K562 (cell line): ENCODE measurements around the gene CEP131. TPM values are rescaled to one million over a fixed set of nuclear protein-coding genes. Genes with fewer than 3 reads are reported as not detected.
A peak's percentile ranks its signal among the peaks of the same experiment; 100 is the strongest.

Source experiments
- C11orf30 ChIP-seq: fragments of 450-650 bp; IDR thresholded peaks from 2 replicates; pipeline ENCODE4 v1.6.1; 2016; ENCODE audit warnings: low read depth, mild to moderate bottlenecking
- CHD2 ChIP-seq: IDR thresholded peaks from 2 replicates; pipeline ENCODE4 v1.6.1; 2011; ENCODE audit warnings: low read depth, low read length
- DPF2 ChIP-seq: fragments of 450-650 bp; IDR thresholded peaks from 2 replicates; pipeline ENCODE4 v1.6.1; 2016
- ETS2 ChIP-seq: IDR thresholded peaks from 2 replicates; pipeline ENCODE4 v1.6.1; 2016; ENCODE audit warnings: borderline replicate concordance, missing genetic modification characterization, mild to moderate bottlenecking, moderate library complexity, missing compliant biosample characterization; ENCODE audit not compliant: poor library complexity, severe bottlenecking
- HNRNPLL ChIP-seq: fragments of 200-400 bp; formaldehyde crosslinking; IDR thresholded peaks from 2 replicates; pipeline ENCODE4 v1.6.1; 2017; ENCODE audit warnings: low read length, low read depth, mild to moderate bottlenecking; ENCODE audit not compliant: poor library complexity, severe bottlenecking
- MEF2A ChIP-seq: IDR thresholded peaks from 2 replicates; pipeline ENCODE4 v1.6.1; 2011; ENCODE audit warnings: low read depth, mild to moderate bottlenecking, low read length, moderate library complexity; ENCODE audit not compliant: control insufficient read depth
- RAD21 ChIP-seq, 2 experiments: fragments of 250-450 bp in 1 of 2; fragments of 450-650 bp in 1 of 2; sonication (Bioruptor Pico) in 1 of 2; formaldehyde crosslinking in 1 of 2; IDR thresholded peaks in 1 of 2; conservative IDR thresholded peaks in 1 of 2; 2 replicates each; pipeline versions ENCODE4 v1.4.0 to v1.8.0; 2020 to 2022; ENCODE audit warnings: mild to moderate bottlenecking in 2 of 2, moderate library complexity in 1 of 2
- RBFOX2 ChIP-seq: fragments of 200-400 bp; formaldehyde crosslinking; IDR thresholded peaks from 2 replicates; pipeline ENCODE4 v1.6.1; 2017; ENCODE audit warnings: low read depth, mild to moderate bottlenecking, low read length, moderate library complexity
- SMC3 ChIP-seq: conservative IDR thresholded peaks from 2 replicates; pipeline ENCODE4 v1.6.1; 2011; ENCODE audit warnings: low read depth, low read length, improper control_type of control experiment; ENCODE audit not compliant: insufficient read depth
- TSC22D4 ChIP-seq: fragments of 450-650 bp; IDR thresholded peaks from 2 replicates; pipeline ENCODE4 v1.6.1; 2016; ENCODE audit warnings: missing genetic modification characterization, missing biosample characterization, control low read depth
- ZNF134 ChIP-seq: fragments of 250-450 bp; sonication (Bioruptor Pico); conservative IDR thresholded peaks from 2 replicates; pipeline ENCODE4 v1.4.0; 2020
- ZNF146 ChIP-seq: IDR thresholded peaks from one replicate; pipeline ENCODE4 v1.6.1; 2018; ENCODE audit warnings: missing compliant biosample characterization; ENCODE audit not compliant: unreplicated experiment
- ZNF3 ChIP-seq: fragments of 250-450 bp; sonication (Bioruptor Pico); IDR thresholded peaks from 2 replicates; pipeline ENCODE4 v1.5.0; 2021; ENCODE audit warnings: mild to moderate bottlenecking, moderate library complexity
- polyA plus RNA-seq, 8 experiments: library from polyadenylated mRNA; depleted of rRNA in 4 of 8; stranded (reverse) in 5 of 8; unstranded in 3 of 8; fragments of >200 nt; fragmentation: Nextera tagmentation in 2 of 8; fragmentation: Illumina TruSeq in 1 of 8; extraction: Ambion mirVana in 2 of 8; extraction: Trizol in 1 of 8; gene quantifications; 2 replicates each; pipeline versions ENCODE4 v1.2.1 to v1.2.3, GENCODE V29; 2011 to 2014; ENCODE audit warnings: inconsistent platforms in 1 of 8, missing spikeins in 1 of 8
- total RNA-seq, 7 experiments: library from RNA; depleted of rRNA in 6 of 7; stranded (reverse); fragments of >200 nt in 6 of 7; fragmentation: Illumina TruSeq in 2 of 7; extraction: Trizol in 2 of 7; gene quantifications; 2 replicates each; pipeline versions ENCODE4 v1.2.1 to v1.2.3, GENCODE V29; 2011 to 2021; ENCODE audit warnings: low replicate concordance in 1 of 7
- TF ChIP-seq, protein P1 (sequence below): sonication (generic); formaldehyde crosslinking; IDR thresholded peaks from 2 replicates; pipeline ENCODE4 v1.8.0; 2022; ENCODE audit warnings: mild to moderate bottlenecking, missing genetic modification reagents
- TF ChIP-seq, protein P2 (sequence below): sonication (generic); formaldehyde crosslinking; IDR thresholded peaks from 2 replicates; pipeline ENCODE4 v1.8.1; 2023; ENCODE audit warnings: missing genetic modification reagents, mild to moderate bottlenecking, borderline replicate concordance
- TF ChIP-seq, protein P3 (sequence below): fragments of 450-650 bp; IDR thresholded peaks from 2 replicates; pipeline ENCODE4 v1.6.1; 2016; ENCODE audit warnings: missing biosample characterization, missing genetic modification characterization
- TF ChIP-seq, protein P4 (sequence below): fragments of 450-650 bp; formaldehyde crosslinking; IDR thresholded peaks from 2 replicates; pipeline ENCODE4 v1.4.0; 2020; ENCODE audit warnings: mild to moderate bottlenecking, mixed read lengths

The CEP131 gene
- total and polyA plus RNA-seq, 9 of the 15 experiments (the other 6 are each of a cell fraction or from before 2014, with no cell fraction given), result 0.24 to 21.2 (median 2.3) TPM

DNA sequence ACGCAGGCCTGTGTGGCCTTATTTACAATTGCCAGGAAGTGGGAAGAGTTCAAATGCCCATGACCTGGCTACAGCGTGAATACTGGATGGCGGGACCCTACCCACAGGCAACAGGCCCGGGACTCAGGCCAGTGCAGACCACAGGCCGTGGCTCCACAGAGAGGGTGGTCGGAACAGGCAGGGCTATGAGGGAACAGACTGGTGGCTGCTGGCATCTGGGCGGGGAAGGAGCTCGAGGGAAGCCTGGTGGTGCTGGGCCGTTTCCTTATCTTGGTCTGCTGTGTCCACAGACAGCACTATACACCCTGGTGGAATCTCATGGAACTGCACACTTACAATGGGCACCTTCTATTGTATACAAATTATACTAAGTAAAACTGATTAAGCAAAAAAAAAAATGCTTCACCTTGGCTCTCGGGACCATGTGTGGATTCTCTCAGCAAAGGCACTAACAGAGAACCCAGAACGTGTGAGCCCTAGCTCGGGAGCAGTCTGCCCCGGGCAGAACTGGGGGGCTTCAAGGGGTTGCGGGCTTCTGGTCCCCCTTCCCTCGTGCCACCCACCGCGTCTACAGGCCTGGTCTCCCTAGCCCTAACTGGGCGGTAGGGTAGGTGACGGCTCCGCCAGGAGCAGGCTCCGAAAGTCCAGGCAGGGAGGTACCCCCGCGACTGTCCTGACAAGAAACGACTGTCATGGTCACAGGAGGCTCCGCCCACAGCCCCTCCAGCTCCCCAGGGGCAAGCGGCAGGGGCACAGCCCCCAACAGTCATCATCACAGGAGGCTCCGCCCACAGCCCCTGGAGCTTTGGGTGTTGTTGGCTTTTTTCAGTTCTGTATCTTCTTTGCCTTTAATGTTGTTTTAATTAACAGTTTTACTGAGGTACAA is 21.8 kb downstream of the CEP131 start (continued):
- TF ChIP-seq, protein P1, sequence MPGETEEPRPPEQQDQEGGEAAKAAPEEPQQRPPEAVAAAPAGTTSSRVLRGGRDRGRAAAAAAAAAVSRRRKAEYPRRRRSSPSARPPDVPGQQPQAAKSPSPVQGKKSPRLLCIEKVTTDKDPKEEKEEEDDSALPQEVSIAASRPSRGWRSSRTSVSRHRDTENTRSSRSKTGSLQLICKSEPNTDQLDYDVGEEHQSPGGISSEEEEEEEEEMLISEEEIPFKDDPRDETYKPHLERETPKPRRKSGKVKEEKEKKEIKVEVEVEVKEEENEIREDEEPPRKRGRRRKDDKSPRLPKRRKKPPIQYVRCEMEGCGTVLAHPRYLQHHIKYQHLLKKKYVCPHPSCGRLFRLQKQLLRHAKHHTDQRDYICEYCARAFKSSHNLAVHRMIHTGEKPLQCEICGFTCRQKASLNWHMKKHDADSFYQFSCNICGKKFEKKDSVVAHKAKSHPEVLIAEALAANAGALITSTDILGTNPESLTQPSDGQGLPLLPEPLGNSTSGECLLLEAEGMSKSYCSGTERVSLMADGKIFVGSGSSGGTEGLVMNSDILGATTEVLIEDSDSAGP (CRISPR knock-in tag), result no peak
- no peak for TF ChIP-seq DPF2
- no peak for TF ChIP-seq RBFOX2
- TF ChIP-seq ZNF146 (CRISPR knock-in tag), result no peak
- peak; percentile 19; the same call in 1 of the 2 replicates for TF ChIP-seq C11orf30
- TF ChIP-seq ZNF3 (CRISPR knock-in tag), result no peak
- TF ChIP-seq SMC3, result 0 out of 2 replicates have a peak, but pooled peaks have one; percentile 16
- TF ChIP-seq, protein P2, sequence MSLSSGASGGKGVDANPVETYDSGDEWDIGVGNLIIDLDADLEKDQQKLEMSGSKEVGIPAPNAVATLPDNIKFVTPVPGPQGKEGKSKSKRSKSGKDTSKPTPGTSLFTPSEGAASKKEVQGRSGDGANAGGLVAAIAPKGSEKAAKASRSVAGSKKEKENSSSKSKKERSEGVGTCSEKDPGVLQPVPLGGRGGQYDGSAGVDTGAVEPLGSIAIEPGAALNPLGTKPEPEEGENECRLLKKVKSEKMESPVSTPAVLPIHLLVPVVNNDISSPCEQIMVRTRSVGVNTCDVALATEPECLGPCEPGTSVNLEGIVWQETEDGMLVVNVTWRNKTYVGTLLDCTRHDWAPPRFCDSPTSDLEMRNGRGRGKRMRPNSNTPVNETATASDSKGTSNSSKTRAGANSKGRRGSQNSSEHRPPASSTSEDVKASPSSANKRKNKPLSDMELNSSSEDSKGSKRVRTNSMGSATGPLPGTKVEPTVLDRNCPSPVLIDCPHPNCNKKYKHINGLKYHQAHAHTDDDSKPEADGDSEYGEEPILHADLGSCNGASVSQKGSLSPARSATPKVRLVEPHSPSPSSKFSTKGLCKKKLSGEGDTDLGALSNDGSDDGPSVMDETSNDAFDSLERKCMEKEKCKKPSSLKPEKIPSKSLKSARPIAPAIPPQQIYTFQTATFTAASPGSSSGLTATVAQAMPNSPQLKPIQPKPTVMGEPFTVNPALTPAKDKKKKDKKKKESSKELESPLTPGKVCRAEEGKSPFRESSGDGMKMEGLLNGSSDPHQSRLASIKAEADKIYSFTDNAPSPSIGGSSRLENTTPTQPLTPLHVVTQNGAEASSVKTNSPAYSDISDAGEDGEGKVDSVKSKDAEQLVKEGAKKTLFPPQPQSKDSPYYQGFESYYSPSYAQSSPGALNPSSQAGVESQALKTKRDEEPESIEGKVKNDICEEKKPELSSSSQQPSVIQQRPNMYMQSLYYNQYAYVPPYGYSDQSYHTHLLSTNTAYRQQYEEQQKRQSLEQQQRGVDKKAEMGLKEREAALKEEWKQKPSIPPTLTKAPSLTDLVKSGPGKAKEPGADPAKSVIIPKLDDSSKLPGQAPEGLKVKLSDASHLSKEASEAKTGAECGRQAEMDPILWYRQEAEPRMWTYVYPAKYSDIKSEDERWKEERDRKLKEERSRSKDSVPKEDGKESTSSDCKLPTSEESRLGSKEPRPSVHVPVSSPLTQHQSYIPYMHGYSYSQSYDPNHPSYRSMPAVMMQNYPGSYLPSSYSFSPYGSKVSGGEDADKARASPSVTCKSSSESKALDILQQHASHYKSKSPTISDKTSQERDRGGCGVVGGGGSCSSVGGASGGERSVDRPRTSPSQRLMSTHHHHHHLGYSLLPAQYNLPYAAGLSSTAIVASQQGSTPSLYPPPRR (CRISPR knock-in tag), result no peak
- TF ChIP-seq, protein P3, sequence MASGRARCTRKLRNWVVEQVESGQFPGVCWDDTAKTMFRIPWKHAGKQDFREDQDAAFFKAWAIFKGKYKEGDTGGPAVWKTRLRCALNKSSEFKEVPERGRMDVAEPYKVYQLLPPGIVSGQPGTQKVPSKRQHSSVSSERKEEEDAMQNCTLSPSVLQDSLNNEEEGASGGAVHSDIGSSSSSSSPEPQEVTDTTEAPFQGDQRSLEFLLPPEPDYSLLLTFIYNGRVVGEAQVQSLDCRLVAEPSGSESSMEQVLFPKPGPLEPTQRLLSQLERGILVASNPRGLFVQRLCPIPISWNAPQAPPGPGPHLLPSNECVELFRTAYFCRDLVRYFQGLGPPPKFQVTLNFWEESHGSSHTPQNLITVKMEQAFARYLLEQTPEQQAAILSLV, result no peak
- no peak for TF ChIP-seq ZNF134 (CRISPR knock-in tag)
- no peak for TF ChIP-seq TSC22D4
- no peak for TF ChIP-seq CHD2
- TF ChIP-seq HNRNPLL, result no peak
- no peak for TF ChIP-seq ETS2 (tag)
- no peak for TF ChIP-seq MEF2A
- TF ChIP-seq, protein P4, sequence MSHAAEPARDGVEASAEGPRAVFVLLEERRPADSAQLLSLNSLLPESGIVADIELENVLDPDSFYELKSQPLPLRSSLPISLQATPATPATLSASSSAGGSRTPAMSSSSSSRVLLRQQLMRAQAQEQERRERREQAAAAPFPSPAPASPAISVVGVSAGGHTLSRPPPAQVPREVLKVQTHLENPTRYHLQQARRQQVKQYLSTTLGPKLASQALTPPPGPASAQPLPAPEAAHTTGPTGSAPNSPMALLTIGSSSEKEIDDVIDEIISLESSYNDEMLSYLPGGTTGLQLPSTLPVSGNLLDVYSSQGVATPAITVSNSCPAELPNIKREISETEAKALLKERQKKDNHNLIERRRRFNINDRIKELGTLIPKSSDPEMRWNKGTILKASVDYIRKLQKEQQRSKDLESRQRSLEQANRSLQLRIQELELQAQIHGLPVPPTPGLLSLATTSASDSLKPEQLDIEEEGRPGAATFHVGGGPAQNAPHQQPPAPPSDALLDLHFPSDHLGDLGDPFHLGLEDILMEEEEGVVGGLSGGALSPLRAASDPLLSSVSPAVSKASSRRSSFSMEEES (CRISPR knock-in tag), result no peak
- TF ChIP-seq RAD21 (CRISPR knock-in tag; conservative IDR thresholded peaks at IDR 0.05 in 1 of 2, IDR thresholded peaks at IDR 0.05 in 1 of 2), result peak; percentile 41 to 66
